ENCODE measurements around the gene GALNTL6.
"Not testable (repeated sequence)": the region's sequence is repeated elsewhere in the genome, so short reads cannot be mapped to it uniquely, and the experiment has no call there.

DNA sequence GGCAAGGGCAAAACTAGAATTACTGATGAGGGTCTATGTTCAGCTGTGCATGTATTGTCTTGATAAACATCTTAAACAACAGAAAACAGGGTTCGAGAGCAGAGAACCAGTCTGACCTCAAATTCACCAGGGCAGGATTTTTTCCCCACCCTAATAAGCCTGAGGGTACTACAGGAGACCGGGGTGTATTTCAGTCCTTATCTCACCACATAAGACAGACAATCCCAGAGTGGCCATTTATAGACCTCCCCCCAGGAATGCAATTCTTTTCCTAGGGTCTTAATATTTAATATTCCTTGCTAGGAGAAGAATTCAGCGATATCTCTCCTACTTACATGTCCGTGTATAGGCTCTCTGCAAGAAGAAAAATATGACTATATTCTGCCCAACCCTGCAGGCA lies 1157.0 kb downstream of the GALNTL6 start:
- TF ChIP-seq, protein P1, sequence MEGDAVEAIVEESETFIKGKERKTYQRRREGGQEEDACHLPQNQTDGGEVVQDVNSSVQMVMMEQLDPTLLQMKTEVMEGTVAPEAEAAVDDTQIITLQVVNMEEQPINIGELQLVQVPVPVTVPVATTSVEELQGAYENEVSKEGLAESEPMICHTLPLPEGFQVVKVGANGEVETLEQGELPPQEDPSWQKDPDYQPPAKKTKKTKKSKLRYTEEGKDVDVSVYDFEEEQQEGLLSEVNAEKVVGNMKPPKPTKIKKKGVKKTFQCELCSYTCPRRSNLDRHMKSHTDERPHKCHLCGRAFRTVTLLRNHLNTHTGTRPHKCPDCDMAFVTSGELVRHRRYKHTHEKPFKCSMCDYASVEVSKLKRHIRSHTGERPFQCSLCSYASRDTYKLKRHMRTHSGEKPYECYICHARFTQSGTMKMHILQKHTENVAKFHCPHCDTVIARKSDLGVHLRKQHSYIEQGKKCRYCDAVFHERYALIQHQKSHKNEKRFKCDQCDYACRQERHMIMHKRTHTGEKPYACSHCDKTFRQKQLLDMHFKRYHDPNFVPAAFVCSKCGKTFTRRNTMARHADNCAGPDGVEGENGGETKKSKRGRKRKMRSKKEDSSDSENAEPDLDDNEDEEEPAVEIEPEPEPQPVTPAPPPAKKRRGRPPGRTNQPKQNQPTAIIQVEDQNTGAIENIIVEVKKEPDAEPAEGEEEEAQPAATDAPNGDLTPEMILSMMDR (IDR thresholded peaks at IDR 0.05; ENCODE audit: extremely low read depth in 1 of 2, insufficient read depth in 1 of 2, low read depth in 1 of 2, low read length in 2 of 2): not testable (repeated sequence)
- not testable (repeated sequence) for TF ChIP-seq POLR2A (IDR thresholded peaks at IDR 0.05; ENCODE audit: low read depth, low read length); EZH2 (IDR thresholded peaks at IDR 0.05; ENCODE audit: borderline replicate concordance, low read depth, low read length, severe bottlenecking); POLR2AphosphoS5 (IDR thresholded peaks at IDR 0.05; ENCODE audit: insufficient read depth, low read depth, low read length)

Measured in endothelial cell of umbilical vein (primary cell).